NCI-H82 treated with DMSO at 0.1 percent for 48 hours (cell line): ENCODE measurements around the gene CACNG4.
A peak's percentile ranks its signal among the peaks of the same experiment; 100 is the strongest.

ENCODE experiments used
- DNase-seq: peaks from one replicate; lab custom pipeline; 2025; ENCODE audit not compliant: unreplicated experiment; lab: John Stamatoyannopoulos, UW

Gene CACNG4

DNA sequence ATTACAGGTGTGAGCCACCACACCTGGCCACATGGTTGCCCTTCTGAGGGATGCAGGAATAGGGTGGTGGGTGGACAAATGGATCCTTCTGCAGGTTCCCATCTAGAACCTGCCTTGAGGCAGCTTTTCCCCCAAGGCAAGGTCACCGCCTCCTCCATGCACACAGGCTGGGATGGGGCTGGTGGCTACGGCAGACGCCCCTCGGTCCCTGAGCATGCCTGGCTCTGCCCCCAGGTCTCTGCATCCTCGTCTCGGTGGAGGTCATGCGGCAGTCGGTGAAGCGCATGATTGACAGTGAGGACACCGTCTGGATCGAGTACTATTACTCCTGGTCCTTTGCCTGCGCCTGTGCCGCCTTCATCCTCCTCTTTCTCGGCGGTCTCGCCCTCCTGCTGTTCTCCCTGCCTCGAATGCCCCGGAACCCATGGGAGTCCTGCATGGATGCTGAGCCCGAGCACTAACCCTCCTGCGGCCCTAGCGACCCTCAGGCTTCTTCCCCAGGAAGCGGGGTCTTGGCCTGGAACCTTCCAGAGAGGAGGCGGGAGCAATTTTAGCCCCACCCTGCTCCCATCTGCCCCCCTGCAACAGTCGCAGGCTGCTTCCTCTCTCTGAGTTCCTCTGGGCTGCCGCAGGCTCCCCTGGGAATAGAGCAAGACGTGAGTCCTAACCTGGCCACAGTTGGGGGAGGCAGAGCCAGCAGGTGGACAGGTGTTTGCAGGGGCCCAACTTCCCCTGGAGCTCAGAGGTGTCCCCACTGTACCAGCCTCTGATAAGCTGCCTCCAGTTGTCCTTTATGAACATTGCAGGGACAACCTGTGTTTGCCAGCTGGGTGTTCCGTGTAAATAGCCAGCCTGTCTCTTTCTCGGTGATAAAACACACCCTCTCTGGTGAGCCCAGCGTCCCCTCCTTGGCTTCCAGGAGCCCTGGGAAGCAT is 91.6 kb downstream of the CACNG4 start:
- no peak for DNase-seq

DNA sequence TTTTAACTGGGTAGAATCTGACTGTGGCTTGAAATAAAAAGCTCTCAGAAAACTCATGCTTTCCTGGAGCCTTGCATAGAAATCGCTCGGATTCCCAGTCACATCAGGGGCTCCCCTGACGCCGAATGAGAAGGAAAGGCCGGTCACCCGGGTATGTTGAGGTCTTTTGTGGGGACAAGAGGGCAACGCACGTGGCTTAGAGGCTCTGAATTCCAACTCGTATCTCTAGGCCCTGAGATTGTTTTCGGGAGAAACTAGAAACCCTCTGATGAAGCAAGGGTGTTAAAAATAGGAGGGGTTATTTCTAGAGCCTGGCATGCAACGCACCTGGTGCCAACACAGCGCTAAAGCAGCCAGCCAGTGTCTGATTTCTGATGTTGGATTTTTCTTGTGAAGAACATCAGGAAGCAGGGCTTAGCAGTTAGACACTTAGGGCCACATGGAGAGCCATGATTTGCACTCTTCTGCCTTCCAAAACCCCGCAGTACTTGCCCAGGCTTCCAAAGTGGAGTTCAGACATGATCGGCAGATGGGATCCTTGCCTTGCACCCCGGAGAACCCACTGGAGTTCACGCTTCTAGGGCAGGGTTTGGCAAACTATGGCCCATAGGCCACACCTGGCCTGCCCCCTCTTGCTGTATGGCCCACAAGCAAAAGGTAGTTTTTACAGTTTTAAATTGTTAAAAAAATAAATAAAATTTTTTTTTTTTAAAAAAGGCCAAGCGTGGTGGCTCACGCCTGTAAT is 92.4 kb downstream of the CACNG4 start:
- DNase-seq, result no peak

DNA sequence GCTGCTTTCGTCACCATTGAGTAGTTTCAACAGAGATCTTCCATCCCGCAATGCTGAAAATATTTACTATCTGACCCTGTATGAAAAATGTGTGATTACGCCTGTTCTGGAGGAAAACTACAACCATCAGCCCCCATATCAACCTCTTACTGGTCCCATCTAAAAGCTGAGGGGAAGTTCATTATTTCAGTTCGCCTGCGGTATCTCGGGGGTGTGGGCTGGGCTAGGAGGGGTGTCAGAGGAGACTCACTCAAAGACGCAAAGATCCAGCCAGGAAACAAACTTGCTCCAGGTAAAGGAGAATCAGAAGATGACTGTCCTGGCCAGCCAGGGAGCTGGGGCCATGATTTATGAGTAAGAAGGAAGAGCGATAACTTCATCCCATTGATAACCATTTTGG is 93.5 kb downstream of the CACNG4 start:
- DNase-seq, result no peak

DNA sequence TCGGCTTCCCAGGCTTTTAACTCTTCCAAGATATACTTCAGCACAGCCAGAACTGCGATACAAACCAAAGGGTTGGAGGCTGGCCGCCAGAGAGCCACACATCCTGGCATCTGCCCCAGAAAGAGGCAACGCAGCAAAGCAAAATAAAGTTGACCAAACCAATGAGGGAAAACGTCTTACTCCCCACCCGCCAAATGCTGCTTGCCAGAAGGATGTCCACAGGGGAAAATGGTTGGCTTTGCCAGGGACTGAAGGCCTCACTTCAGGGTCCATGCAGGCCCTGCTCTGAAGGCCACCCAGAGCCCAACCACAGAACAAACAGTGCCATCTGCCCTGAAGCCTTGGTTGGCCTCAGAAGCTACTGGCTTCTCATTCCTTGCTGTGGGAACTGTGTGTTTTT is 94.9 kb downstream of the CACNG4 start:
- DNase-seq, result no peak

DNA sequence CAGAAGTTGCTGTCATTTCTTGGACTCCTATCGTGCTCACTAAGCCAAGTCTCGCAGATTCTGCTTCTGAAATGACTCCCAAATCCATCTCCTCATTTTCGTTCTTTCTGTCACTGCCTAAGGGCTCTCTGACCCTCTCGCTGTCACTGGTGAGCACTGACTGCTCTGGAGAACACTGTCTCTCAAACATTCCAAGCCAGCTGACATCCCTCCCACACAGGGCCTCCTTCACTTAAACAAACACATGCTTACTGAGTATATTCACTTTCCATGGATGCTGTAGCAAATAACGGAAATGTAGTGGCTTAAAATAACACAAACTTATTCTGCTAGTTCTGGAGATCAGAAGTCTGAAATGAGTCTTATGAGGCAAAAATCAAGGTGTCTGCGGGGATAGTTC is 98.6 kb downstream of the CACNG4 start:
- DNase-seq, result no peak

DNA sequence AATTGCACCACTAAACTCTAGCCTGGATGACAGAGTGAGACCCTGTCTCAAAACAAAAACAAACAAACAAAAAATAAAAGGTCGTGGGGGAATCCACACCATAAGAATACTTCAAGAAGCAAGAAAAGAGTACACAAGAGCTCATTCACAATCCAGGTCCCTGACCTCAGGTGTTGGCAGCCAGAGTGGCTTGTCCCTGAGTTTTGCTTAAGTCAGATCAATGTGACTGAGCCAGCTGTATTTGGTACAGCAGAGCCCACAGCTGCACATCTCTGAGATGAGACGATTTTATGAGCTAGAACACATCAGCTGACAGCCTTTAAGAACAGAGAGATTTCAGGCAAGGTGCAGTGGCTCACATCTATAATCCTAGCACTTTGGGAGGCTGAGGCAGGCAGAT is 102.2 kb downstream of the CACNG4 start:
- no peak for DNase-seq

DNA sequence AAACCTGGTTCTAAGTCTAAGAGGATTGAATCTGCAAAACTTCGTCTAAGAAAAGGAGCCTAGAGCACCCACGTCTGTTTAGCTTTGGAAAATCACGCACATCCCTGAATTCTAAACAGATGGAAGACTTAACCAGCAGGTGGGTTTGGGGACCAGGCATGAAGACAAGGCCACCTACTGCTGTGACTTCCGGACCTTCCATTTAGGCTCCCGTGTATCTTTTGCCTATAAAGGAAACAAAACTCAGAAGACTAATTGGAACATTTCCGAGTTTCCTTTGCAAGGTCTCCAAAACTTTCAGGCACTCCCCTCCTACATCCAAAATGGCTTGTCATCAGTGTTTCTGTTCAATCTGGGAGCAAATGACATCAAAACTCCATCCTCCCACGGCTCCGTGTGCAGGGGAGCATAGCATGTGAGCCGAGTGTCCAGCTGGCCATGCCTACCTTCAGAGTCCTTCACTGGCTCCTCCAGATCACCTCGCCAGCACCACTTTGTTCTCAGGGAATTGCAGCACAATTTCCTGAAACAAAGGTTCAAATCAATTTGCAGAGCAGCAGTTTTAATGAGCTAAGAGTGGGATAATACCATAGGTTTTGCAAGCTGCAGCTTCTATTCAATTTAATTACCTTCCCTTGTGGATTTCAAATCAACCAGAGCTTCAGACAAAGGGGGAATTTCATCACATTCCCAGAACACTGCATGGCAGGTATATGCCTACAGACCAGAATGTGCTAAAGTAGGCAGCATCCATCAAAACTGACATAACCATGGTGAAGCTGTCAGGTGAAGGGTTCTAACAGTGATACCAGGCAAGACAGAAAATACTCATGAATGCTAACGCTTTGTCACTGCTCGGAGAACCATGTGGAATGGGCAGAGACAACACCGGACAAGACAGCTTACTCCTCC is 103.3 kb downstream of the CACNG4 start:
- DNase-seq, result no peak

DNA sequence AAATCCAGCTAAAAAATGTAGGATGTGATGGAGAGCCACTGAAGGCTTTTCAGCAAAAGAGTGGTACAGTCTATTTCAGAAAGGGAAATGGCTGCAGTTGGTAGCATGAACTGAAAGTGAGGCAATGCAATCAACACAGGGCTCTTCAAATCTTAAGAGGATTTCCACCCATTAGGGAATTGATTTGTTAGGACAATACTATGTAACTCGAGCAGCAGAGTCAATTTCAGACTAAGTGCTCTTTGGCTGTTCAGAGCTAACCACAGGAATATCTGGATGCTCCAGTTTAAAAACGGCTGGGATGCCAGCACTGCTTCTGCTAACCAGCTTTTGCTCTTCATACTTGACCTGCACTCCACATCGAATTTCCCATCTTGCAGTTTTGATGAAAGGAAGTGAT is 104.5 kb downstream of the CACNG4 start:
- DNase-seq, result peak; percentile 76

DNA sequence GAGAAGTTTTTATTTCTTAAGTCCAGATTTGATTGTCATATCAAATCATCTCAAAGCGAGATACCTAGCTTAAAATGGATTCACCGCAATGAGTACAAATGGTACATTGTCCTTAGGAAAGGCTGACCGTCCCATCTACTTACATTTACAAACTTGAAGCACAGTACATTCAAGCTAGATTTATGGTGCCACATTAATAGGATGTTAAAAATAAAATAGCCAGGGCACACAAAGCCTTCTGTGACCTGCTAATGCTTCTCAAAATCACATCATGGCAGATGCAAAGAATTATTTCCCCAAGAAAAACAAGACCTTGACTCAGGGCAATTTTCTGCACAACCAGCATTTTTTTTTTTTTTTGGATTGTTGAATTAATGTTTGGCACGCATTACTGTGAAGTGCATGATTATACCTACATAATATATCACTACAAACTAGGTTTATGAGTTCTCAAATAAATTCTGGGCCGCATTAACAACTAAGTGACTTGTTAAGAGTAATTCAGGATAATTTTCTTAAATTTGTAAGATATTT is 105.2 kb downstream of the CACNG4 start:
- DNase-seq, result no peak

DNA sequence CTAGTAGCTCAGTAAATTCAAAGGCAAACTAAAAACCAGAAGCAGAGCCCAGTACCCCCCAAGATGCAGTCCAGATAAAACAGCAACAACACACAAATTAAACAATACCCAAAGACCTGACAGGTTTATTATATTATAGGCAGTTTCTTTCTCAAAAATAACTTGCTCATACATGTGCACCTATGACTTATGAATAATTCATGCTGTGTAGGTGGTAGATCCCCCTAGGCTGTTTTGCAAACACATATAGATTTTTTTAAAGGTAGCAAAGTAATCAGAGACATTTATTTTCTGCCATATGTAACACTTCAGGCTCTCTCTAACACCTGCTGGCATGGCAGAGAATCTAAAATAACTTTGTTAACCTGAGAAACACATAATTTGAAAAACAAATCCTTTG is 107.1 kb downstream of the CACNG4 start:
- no peak for DNase-seq

DNA sequence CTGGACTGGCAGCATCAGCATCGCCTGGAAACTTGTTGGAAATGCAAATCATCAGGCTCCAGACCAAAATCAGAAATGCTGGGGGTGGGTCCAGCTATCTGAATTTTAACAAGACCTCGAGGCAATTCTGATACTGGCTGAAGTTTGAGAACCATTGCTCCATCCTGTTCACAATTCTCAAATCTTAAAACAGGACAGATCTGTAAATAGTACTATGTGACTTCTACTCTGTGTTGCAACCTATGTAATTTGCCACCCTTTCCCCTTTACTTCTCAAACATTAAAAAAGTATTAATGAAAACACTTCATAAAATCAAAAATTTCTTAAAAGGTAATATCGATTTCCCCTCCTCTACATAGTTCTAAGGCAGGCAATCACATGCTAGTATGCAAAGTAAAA is 108.4 kb downstream of the CACNG4 start:
- DNase-seq, result no peak

DNA sequence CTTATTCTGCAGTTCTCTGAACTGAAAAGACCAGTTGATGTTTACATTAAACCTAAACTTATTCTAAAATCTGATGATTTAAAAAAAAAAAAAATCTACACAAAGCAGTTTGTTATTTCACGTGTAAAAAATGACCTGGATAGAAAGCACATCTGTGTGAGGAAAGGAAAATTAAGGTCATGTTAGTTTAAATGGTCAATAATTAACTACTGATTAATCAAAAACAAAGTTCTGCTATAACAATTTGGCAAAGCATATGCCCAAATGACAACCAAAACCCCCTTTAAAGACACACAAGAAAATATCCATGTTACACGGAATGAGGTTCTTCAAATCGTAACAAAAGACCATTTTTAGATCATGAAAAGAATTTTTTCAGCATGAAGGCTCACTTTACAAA is 110.3 kb downstream of the CACNG4 start:
- DNase-seq, result no peak

DNA sequence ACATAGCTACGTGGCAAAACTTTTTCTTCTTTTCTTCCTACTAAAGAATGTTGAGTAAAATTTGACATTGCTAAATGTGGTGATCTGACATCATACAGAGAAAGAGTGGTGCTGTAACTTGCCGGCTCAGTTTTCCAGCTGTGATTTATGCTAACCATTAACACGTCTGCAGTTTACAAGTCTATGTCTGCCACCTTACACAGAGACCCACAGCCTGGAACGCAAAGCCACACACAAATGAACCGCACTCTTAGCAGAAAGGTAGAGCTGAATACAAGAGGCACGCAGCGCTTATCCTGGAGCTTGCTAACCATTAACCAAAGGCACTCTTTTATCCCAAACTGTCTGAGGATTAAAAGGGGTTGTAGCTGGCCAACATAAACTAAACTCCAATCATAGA is 111.8 kb downstream of the CACNG4 start:
- DNase-seq, result no peak

DNA sequence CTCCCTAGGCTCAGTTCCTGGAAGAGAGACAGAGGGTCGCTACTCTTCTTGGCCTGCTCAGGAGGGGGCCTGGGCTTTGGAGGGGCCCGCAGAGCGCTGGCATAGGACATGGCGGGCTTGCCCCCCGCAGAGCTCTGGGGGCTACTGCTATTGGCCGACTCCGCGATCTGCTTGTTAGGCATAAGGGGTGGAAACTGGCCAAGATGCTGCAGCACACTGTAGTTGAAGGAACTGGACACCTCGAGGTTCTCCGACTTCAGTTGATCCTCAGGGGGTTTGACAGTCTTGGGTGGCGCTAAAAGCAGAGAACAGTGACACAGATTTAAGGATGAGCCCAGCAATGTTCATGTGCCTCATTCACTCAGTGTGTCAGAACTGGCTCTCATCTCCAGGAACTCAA is 113.8 kb downstream of the CACNG4 start:
- no peak for DNase-seq

DNA sequence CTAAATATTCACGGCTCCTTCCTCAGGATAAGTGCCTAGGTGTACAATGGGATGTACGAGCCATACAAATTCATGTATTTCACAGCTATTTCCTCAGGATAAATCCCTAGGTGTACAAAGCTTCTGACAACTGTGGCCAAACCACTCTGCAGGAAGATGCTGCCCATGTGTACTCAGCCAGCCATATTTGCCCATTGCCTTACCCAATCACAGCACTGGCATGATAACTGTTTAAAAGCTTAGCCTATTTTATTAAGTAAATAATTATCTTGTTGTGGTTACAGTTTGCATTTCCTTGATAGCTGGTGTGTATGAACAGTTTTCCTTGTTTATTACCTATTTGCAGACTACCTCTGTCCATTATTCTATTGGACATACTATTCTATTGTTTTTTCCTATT is 115.0 kb downstream of the CACNG4 start:
- DNase-seq, result no peak

DNA sequence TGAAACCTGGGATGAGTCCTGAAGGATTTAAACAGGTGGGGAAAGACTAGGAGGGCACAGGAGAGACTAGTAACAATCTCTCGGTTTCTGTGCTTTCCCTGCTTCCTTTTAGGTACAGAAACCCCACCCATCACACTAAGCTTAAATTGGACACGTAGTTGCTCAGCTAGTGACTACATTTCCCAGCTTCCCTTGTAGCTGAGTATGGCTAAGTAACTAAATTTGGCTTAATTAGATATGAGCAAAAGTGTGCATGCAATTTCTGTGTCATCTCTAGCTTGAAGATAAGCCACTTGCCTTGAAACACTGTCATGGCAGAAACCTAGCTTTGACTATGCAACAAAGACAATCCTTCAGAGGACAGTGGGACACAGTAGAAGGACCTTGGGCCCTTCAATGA is 116.3 kb downstream of the CACNG4 start:
- no peak for DNase-seq

DNA sequence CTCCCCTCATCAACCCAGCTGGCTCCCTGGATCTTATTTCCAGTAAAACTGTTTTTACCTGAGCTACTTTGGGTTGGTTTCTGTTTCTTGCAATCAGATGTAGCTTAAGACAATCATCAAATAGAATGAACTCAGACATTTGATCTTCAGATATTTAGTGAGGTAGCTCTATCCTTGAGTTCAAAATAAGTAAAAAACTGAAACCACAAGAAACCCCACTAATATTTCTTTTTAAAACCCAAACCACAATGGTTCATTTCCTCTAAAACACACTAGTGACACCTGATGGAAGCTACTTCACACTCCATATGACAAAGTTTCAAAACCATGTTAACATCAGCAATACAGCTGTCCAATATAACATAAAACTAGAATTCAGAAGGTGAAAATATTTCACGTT is 117.6 kb downstream of the CACNG4 start:
- no peak for DNase-seq
